DND-41 (cell line): ENCODE data around the gene DCC.

ENCODE experiments used
- ATAC-seq: fragments of 200-7000 bp; cut with Tn5 transposase; 3 replicates; pipeline ENCODE4 v1.9.1; 2021; ENCODE audit warnings: low read depth; ENCODE audit not compliant: insufficient read depth
- DNase-seq: peaks from one replicate; pipeline ENCODE4 v3.0.0-alpha.2; 2020
- H2AFZ ChIP-seq: 2 replicates; pipeline ENCODE4 v1.6.0; 2012; ENCODE audit warnings: low read depth, low read length
- H3K27ac ChIP-seq: 2 replicates; pipeline ENCODE4 v1.5.1; 2012; ENCODE audit warnings: low read length, inconsistent platforms
- H3K27me3 ChIP-seq: fragments of 200-600 bp; sonication (generic); 2 replicates; pipeline ENCODE4 v1.6.0; 2012; ENCODE audit warnings: low read length, mild to moderate bottlenecking, inconsistent platforms; ENCODE audit not compliant: insufficient read depth, poor library complexity
- H3K36me3 ChIP-seq: 2 replicates; pipeline ENCODE4 v1.5.1; 2012; ENCODE audit warnings: low read length, inconsistent platforms; ENCODE audit not compliant: insufficient read depth
- H3K4me1 ChIP-seq: 2 replicates; pipeline ENCODE4 v1.5.1; 2012; ENCODE audit warnings: mild to moderate bottlenecking, low read length; ENCODE audit not compliant: insufficient read depth
- H3K4me2 ChIP-seq: 2 replicates; pipeline ENCODE4 v1.6.0; 2012; ENCODE audit warnings: mild to moderate bottlenecking, moderate library complexity, low read length, inconsistent platforms; ENCODE audit not compliant: insufficient read depth
- H3K4me3 ChIP-seq, 2 experiments: fragments of 200-600 bp in 1 of 2; shearing (Covaris generic) in 1 of 2; 2 replicates each; pipeline ENCODE4 v1.5.1; 2012 to 2016; ENCODE audit warnings: inconsistent platforms in 2 of 2, low read length in 2 of 2, mild to moderate bottlenecking in 2 of 2, low read depth in 1 of 2, moderate library complexity in 1 of 2
- H3K79me2 ChIP-seq: 2 replicates; pipeline ENCODE4 v1.6.0; 2012; ENCODE audit warnings: low read length, inconsistent platforms; ENCODE audit not compliant: insufficient read depth
- H3K9ac ChIP-seq: 2 replicates; pipeline ENCODE4 v1.6.0; 2012; ENCODE audit warnings: low read depth, mild to moderate bottlenecking, inconsistent platforms, low read length, moderate library complexity
- H3K9me3 ChIP-seq: 2 replicates; pipeline ENCODE4 v1.5.1; 2012; ENCODE audit warnings: low read length, moderate library complexity, mild to moderate bottlenecking, inconsistent platforms; ENCODE audit not compliant: insufficient read depth, severe bottlenecking
- H4K20me1 ChIP-seq: 2 replicates; pipeline ENCODE4 v1.6.0; 2012; ENCODE audit warnings: low read length; ENCODE audit not compliant: insufficient read depth
- EZH2 ChIP-seq: IDR thresholded peaks from 3 replicates; pipeline ENCODE4 v1.6.1; 2012; ENCODE audit warnings: borderline replicate concordance, low read depth, mild to moderate bottlenecking, moderate library complexity, low read length, inconsistent platforms; ENCODE audit not compliant: severe bottlenecking
- TF ChIP-seq, protein P1 (sequence below): IDR thresholded peaks from 2 replicates; pipeline ENCODE4 v1.5.1; 2012; ENCODE audit warnings: borderline replicate concordance, low read length, moderate library complexity, mild to moderate bottlenecking; ENCODE audit not compliant: poor library complexity, severe bottlenecking; ENCODE audit errors: extremely low read depth

DCC gene

DNA sequence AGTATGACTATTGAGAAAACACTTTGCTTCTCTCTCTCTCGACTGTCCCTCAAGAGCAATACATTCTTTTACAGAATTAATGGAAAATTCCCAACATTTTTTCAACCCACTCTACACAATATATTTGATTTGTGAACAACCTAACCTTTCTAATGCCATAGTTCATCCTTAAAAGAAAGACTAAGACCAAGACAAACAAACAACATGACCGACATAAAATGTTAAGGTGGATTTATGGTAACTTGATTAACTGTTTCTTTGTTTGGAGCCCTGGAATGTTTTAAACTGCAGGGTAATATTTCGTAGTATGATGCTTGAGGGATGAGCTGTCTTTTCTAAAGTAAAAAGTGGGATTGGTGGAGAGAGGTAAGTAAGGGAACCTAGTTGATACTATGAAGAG, 1146.3 kb downstream of the DCC start:
- DNase-seq (no peak), ATAC-seq (no peak)
- Histone ChIP-seq H3K9me3 (no peaks in the 10 kb centered on the region), H3K4me3 (no peak overlapping the region), H4K20me1 (no peaks in the 10 kb centered on the region), H3K27me3 (no peaks in the 10 kb centered on the region), H2AFZ (no peak overlapping the region), H3K9ac (no peak overlapping the region), H3K79me2 (no peaks in the 10 kb centered on the region), H3K36me3 (no peaks in the 10 kb centered on the region), H3K4me1 (no peaks in the 10 kb centered on the region), H3K27ac (no peak overlapping the region), H3K4me2 (no peak overlapping the region)
- TF ChIP-seq, protein P1, sequence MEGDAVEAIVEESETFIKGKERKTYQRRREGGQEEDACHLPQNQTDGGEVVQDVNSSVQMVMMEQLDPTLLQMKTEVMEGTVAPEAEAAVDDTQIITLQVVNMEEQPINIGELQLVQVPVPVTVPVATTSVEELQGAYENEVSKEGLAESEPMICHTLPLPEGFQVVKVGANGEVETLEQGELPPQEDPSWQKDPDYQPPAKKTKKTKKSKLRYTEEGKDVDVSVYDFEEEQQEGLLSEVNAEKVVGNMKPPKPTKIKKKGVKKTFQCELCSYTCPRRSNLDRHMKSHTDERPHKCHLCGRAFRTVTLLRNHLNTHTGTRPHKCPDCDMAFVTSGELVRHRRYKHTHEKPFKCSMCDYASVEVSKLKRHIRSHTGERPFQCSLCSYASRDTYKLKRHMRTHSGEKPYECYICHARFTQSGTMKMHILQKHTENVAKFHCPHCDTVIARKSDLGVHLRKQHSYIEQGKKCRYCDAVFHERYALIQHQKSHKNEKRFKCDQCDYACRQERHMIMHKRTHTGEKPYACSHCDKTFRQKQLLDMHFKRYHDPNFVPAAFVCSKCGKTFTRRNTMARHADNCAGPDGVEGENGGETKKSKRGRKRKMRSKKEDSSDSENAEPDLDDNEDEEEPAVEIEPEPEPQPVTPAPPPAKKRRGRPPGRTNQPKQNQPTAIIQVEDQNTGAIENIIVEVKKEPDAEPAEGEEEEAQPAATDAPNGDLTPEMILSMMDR = no peak

DNA sequence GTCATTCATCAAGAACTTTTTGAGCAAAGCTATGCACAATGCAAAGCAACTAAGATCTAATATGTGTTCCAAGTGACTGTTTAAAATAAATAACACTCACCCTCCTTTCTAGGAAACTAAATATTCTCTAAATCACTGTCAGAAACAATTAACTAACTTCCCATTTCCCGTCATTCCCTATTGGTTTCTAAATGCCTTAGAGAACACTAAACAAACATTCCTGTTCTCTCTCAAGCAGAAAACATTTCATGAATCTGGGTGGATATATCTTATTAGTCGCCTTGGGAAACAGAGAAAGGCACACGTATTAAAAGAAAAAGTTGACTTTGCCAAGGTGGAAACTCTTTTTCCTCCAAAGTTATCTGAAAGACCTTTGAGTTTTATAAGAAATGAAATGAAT, 1149.3 kb downstream of the DCC start:
- H3K9ac ChIP-seq = no peak overlapping the region
- no peak overlapping the region for H2AFZ ChIP-seq
- H3K27me3 ChIP-seq = no peaks in the 10 kb centered on the region
- H3K36me3 ChIP-seq = no peaks in the 10 kb centered on the region
- no peak overlapping the region for H3K4me2 ChIP-seq
- ATAC-seq = no peak
- H3K4me3 ChIP-seq = no peak overlapping the region
- no peaks in the 10 kb centered on the region for H3K9me3 ChIP-seq
- no peaks in the 10 kb centered on the region for H3K79me2 ChIP-seq
- no peaks in the 10 kb centered on the region for H4K20me1 ChIP-seq
- TF ChIP-seq EZH2 = no peak
- TF ChIP-seq, protein P1 = no peak
- no peak overlapping the region for H3K27ac ChIP-seq
- DNase-seq = no peak
- H3K4me1 ChIP-seq = no peaks in the 10 kb centered on the region

DNA sequence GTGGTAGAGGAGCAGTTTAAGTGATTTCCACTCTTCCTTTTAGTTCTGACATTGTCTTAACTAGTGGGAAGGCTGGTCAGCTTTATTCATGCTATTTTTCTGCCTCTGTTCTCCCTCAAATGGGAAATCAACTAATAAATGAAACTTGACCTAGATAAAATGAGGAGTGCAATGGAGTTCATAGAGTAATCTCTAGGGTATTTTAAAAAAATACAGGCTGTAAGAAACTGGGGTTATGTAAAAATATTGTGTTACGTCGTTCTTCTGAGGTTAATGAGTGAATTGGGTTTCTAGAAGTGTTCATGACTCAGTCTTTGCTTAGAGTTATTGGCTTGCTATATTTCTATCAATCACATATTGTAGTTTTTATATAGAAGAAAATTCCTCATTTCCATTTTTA, 1150.0 kb downstream of the DCC start:
- Histone ChIP-seq H3K27ac (no peak overlapping the region), H4K20me1 (no peaks in the 10 kb centered on the region), H2AFZ (no peak overlapping the region), H3K4me2 (no peak overlapping the region), H3K79me2 (no peaks in the 10 kb centered on the region), H3K9me3 (no peaks in the 10 kb centered on the region), H3K4me3 (no peak overlapping the region), H3K9ac (no peak overlapping the region), H3K36me3 (no peaks in the 10 kb centered on the region), H3K27me3 (no peaks in the 10 kb centered on the region), H3K4me1 (no peaks in the 10 kb centered on the region)
- ATAC-seq (no peak), DNase-seq (no peak)
- no peak for TF ChIP-seq EZH2
- TF ChIP-seq, protein P1 = no peak

GRCh38 chr18:53496028-53496427, 1156.0 kb downstream of the DCC start:
- Histone ChIP-seq H2AFZ (no peak overlapping the region), H3K27me3 (no peaks in the 10 kb centered on the region), H3K79me2 (no peaks in the 10 kb centered on the region), H3K9ac (no peak overlapping the region), H4K20me1 (no peaks in the 10 kb centered on the region), H3K36me3 (no peaks in the 10 kb centered on the region), H3K4me1 (no peaks in the 10 kb centered on the region), H3K9me3 (no peaks in the 10 kb centered on the region), H3K4me2 (no peak overlapping the region), H3K4me3 (no peak overlapping the region), H3K27ac (no peak overlapping the region)
- ATAC-seq = no peak
- DNase-seq = no peak
- TF ChIP-seq, protein P1 = no peak
- TF ChIP-seq EZH2 = no peak
